CD1c-positive myeloid dendritic cell (primary cell): Measurements from ENCODE around the gene SMIM1.

ENCODE experiments used
- DNase-seq: peaks from one replicate; pipeline ENCODE4 v3.0.0-alpha.2; 2016; ENCODE audit errors: extremely low spot score

SMIM1 gene

GRCh38 chr1:3777078-3777547 is 4.6 kb downstream of the SMIM1 start:
- DNase-seq = no peak

- no peak for DNase-seq
Observed at GRCh38 chr1:3777647-3778589, 5.4 kb downstream of the SMIM1 start.

DNA sequence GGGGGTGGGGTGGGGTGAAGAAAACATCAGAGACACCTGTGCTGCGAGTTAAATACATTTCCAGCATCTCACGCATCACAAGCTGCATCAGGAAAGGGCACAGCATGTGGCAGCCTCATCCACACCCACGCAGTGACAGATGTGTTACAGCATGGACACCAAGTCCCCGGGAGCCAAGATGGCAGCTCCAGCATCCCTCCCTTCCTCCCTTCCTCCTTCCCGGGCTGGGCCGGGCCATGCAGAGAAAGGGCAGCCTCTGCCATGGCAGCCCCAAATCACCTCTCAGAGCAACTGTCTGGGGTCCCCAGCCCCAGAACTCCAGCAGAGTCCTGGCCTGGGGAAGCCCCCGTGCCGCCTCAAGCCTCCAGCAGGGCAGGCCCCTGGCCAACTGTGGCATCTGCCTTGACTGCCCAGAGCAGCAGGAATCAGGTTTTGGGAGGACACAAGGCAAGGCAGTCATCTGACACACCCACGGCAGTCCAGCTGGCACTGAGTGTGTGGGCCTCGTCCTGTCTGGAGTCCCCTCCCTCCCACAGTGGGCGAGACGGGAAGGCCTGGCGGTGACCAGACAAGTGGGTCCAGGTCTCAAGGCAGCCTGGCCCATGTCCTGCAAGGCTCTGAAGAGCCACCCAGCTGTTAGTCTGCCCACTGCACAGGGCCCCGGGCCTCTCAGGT is 6.2 kb downstream of the SMIM1 start:
- DNase-seq = peak; percentile 29

DNA sequence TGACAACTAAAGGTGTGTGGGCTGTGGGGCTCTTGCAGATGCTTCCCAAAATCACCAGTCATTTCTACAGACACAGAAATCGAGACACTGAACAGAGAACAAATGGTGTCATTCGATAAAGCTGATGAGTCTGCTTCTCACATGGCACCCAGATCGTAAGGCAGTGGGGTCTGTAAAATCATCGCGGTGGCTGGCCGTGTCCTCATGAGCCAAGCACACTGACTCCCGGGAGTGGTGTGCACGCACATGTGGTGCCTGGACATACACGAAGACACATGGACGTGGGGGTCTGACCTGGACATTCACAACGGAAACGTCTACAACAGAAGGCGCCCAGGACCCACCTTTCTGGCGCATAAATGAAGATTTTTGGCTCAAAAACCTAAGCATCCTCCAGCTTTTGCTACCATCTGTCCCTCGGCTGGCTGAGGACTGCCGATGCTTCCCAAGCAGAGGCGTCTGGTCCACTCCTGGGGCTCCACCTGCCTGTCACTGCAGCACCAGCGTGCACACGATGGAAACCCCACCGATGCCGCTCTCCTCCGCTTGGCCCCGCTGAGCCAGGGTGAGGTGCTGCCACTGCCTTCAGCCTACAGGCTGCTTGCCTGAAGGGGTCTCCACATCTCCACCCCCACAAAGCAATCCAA is 6.8 kb downstream of the SMIM1 start:
- DNase-seq = no peak

- no peak for DNase-seq
Observed at GRCh38 chr1:3779912-3780416, 7.4 kb downstream of the SMIM1 start.

- no peak for DNase-seq
Observed at GRCh38 chr1:3780901-3781300, 8.4 kb downstream of the SMIM1 start.

DNA sequence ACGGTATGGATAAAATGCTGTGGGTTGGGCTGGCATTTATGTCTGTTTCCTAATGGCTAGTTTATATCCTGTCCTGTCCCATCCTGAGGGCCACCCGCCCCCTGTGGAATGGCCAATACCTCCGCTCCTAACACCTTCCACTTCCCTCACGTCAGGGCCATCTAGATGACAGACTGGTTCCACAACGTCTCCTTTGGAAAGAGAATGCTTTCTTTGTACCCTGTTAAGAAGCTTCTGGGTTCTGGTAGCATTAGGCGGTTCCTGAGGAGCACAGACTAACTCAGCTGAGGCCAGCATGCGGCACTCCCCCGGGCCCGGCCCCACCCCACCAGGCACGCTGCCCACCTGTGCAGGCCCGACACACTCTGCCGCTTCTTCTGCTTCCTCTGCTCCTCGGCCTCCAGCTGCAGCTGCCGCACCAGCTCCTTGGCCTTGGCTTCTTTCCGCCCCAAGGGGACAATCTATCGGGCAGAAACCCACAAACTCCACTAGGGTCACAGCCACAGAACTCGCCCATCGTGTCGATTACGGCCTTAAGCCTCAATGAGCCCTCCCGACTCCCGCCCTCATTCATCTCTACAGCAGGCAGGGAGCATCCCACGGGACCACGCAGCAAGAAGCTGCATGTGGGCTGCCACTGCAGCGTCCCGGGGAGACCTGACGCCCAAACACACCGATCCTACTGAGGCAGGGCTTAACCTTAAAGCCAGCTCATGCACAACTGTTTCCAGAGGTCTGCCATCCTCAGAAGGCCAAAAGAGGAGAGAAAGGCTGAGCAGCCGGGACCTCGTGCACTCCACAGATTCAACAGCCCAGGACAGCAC is 11.3 kb downstream of the SMIM1 start:
- DNase-seq = no peak

DNA sequence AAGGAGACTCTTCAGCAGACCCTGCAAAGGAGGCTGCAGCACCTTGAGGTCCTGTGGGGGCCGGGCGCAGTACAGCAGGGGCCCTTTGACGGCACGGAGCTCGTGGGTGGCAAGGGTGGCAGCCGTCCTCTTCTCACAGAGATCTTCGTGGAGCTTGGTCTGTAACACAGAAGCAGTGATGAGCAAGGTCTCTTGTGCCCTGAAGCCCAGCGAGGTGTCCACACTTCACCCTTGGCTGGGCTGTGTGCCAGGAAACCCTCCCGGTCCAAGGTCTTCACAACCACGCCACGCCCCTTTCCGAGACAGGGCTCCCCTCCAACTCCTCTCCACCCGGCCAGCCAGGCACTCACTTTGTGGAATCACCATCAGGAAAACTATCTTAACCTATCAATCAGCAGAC is 12.5 kb downstream of the SMIM1 start:
- no peak for DNase-seq

DNA sequence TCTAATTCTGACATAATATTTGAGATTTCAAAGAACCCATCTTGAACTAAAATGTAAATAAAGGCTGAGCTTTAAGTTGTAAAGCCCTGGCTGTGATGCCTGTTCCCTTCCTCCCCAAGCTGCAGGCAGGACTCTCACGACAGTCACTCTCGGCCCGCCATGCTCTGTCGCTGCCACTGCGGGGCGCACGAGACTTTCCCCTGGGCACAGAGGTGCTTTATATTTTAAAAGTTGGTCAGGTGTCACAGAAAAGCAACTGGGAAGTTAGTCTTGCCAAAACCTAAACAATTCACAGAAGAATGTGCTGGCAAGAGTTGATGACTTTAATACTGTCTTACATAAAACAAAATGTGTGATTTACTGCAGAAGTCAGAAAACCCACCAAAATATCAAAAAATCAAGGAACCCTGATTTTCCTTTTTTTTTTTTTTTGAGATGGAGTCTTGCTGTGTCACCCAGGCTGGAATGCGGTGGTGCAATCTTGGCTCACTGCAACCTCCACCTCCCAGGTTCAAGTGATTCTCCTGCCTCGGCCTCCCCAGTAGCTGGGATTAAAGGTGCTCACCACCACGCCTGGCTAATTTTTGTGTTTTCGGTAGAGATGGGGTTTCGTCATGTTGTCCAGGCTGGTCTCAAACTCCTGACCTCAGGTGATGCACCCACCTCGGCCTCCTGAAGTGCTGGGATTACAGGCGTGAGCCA is 13.1 kb downstream of the SMIM1 start:
- DNase-seq = no peak

- DNase-seq = no peak
Observed at GRCh38 chr1:3786468-3787348, 14.2 kb downstream of the SMIM1 start.

DNA sequence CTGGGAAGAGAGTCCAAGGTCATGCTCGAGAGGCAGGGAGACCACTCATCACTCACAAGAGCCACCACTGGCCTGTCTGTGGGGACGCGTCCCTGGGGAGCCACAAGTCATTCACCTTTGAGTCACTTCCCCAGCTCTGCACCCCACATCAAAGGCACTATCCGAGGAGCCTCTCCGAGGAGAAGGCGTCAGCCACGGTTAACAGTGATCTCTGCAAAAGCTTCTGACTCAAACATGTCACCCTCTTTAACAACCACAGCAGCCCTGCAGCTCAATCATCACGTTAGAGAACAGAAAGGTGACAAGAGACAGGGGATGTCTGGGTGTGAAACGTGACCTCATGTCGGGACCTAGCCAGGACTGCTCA is 14.8 kb downstream of the SMIM1 start:
- DNase-seq = peak; percentile 2

GRCh38 chr1:3787745-3788605 is 15.4 kb downstream of the SMIM1 start:
- no peak for DNase-seq

GRCh38 chr1:3788756-3789420 is 16.3 kb downstream of the SMIM1 start:
- no peak for DNase-seq

DNA sequence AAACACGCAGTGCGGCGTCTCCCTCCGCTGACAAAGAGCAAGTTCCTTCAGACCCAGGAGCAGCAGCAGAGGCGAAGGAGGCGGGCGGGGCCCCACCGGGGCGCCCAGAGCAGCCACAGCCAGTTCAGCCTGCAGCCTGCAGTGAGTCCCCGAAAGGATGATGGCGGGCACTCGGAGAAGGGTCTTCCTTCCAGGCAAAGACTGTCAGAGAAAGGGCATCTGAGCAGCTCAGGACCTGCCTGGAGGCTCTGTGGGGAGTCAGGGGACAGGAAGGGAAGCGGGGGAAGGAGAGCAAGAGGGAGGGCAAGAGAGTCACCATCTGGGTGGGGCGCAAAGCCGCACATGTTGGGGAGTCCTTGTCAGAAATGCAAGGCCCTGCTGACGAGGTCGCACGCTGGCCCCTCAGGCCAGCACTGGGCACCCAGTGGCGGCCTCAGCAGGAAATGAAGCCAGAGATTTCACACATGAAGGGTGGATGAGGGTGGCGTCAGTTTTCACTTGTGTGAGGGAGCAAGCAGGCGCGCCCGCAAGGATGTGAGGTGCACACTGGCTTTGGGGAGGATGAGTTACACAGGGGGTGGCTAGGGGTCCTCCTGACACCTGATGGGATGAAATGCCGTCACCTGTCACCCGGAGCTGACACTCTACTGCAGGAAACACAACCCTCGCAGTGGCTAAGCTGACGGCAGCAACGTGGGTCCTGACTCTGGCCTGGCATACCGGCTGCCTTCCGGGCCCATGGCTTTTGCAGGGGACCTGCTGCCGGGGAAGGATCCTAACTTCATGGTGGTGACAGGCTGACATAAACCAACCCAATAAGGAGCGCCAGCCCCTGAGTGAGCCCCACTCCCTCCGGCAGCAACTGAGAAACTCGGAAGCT is 17.1 kb downstream of the SMIM1 start:
- DNase-seq = no peak

DNA sequence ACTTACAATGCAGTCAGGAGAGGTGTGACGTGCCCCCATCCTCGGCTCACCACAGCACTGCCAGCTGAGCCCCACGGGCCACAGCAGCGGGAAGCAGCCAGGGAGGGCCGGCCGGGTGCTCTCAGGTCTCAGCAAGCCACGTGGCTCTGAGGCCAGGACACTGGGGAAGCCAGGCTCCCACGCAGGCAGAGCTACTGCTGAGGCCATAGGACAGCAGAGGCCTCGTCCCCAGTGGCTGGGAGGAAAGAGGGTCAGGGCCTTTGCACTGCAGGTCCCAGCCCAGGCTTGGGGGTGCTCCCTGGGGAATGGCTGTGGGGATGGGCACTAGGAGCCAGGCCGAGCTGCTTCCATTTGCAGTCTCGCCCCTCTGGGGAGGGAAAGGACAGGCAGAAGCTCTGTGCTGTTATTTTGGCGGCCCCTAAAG is 18.0 kb downstream of the SMIM1 start:
- DNase-seq = no peak

DNA sequence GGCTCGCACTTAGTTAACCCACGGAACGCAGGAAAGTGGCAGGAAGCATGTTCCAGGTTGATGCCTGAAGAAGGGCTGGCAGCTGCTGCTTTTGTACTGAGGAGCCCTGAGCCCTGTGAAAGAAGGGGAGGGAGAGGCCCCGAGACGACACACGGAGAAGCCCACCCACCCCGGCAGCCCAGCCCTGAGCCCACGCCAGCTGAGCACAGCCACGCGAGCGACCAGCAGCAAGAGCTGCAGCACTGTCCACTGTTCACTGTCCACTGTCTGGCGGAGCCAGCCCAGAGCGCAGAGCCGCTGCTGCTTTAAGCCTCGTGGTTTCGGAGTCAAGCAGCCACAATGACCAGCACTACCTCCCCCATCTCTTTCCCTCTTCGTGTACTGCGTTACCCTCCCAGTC is 18.4 kb downstream of the SMIM1 start:
- DNase-seq = no peak
